Activated CD4-positive, CD25-positive, alpha-beta regulatory T cell (primary cell): Measurements from ENCODE around the gene MLEC.

Source experiments
- DNase-seq, 4 experiments: peaks; one replicate each; lab custom pipeline; 2025; lab: John Stamatoyannopoulos, UW

MLEC gene

GRCh38 chr12:120693848-120694247 is 6.9 kb downstream of the MLEC start:
- no peak for DNase-seq

GRCh38 chr12:120696626-120697025 is 9.7 kb downstream of the MLEC start:
- no peak for DNase-seq

- DNase-seq, result no peak
Measured at GRCh38 chr12:120697344-120697743, 10.4 kb downstream of the MLEC start.

DNA sequence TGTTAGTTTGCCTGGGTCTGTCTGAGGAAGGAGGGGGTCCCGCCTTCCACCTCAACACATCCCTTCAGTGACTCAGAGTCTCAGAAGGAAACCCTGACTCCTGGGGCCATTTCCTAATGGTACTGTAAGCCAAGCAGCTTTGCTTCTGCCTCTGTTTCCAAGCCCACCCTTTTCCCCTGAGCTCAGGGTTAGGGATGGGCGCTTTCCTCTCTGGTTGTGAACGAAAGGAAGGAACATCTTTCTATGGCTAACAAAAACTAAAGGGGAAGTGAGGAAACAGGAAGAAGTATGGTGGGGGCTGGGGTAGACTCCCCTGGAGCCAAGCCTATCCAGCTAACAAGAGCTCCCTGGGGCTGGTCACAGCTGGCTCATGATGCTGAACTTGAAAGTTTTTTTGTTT is 11.7 kb downstream of the MLEC start:
- no peak for DNase-seq

GRCh38 chr12:120699553-120699952 is 12.6 kb downstream of the MLEC start:
- no peak for DNase-seq

- DNase-seq, result no peak
Measured at GRCh38 chr12:120700886-120701285, 13.9 kb downstream of the MLEC start.

DNA sequence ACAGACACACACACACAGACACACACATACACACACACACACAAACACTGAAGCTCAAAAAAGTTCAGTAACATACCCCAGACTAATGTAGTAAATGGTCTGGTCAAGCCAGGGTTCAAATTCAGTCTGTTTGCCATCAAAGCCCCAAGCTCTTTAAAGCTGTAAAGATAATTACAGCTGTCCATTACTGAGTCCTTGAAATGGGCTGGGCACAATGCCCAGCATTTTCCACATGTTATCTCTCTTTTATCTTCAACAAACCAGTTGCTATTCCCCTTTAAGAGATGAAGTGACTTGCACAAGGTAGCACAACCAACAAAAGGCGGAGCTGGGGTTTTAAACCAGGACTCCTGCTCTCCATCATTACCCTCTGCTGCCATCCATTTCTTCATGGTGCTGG is 15.7 kb downstream of the MLEC start:
- no peak for DNase-seq

GRCh38 chr12:120703311-120703942 is 16.5 kb downstream of the MLEC start:
- DNase-seq, result no peak

GRCh38 chr12:120705618-120706017 is 18.7 kb downstream of the MLEC start:
- DNase-seq, result no peak

- no peak for DNase-seq
Measured at GRCh38 chr12:120706029-120706428, 19.1 kb downstream of the MLEC start.

GRCh38 chr12:120708651-120709050 is 21.7 kb downstream of the MLEC start:
- no peak for DNase-seq

DNA sequence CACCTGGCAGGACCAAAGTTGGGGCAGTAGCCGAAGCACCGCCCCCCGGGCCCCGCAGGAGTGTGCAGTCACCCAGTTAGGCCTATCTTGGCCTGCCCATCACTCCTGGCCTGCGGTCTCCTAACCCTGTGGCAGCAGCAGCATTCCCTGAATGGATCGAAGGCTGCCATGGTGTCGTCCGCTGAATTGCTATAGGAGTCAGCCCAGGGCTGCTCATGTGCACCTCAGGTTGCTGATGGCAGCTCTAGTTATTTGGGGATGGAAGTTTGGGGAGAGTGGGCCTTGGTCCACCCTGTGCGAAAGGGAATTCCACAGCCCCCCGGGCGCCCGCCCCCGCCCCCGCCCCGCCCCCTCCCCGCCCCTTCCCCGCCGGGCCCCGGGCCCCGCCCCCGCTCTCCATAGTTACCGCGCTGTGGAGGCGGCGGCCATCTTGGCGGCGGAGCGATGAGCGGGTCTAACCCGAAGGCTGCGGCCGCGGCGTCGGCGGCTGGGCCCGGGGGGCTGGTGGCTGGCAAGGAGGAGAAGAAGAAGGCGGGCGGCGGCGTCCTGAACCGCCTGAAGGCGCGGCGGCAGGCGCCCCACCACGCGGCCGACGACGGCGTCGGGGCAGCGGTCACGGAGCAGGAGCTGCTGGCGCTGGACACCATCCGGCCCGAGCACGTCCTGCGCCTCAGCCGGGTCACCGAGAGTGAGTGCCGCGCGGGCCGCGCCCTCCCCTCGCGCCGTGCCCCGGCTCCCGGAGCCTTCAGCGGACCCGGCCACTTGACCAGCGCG is 23.3 kb downstream of the MLEC start, which contains the start of gene UNC119B:
TSS of gene UNC119B (plus strand) at position 428 of the 774 bp plus-strand sequence. CDS start at position 445, 17 bp downstream.
- DNase-seq, result peak; percentile 56 to 68 (median 62)

GRCh38 chr12:120710805-120711296 is 23.9 kb downstream of the MLEC start:
- no peak for DNase-seq

DNA sequence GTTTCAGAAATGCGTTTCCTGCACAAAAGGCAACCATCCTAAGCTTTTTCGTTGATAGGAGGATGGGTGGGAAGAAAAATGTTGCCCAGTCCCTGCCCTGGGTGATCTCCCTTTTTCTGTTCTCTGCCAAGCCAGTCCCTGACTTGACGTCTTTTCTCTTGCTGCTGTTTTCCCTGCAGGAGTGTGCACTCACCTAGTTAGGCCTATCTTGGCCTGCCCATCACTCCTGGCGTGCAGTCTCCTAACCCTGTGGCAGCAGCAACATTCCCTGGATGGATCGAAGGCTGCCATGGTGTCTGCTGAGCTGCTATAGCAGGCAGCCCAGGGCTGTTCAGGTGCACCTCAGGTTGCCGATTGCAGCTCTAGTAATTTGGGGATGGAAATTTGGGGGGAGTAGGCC is 24.5 kb downstream of the MLEC start:
- no peak for DNase-seq

GRCh38 chr12:120712610-120713009 is 25.7 kb downstream of the MLEC start:
- no peak for DNase-seq

DNA sequence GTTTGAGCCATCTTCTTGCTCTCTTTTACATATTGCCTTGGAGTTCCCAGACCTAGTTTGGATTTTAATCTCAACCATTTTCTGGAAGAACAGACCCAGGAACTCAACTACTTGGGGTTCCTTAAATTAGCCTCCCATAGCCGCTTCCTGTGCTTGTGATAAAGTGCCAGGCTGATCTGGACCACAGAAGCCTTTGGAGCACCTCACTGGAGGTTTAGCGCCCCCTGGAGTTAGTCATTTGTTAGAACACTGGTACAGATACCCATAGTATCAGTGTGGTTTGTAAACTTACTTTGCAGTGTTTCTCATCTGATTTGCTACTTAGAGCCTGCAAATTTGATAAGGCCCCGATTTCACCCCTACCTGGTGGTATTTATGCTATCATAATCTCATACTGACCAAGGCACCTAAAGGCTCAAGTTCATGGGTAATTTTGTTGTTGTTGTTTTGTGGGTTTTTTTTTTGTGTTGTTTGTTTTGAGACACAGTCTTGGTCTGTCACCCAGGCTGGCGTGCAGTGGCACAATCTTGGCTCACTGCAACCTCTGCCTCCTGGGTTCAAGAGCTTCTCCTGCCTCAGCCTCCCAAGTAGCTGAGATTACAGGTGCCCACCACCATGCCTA is 27.0 kb downstream of the MLEC start:
- peak; percentile 29 to 64 (median 42) for DNase-seq

DNA sequence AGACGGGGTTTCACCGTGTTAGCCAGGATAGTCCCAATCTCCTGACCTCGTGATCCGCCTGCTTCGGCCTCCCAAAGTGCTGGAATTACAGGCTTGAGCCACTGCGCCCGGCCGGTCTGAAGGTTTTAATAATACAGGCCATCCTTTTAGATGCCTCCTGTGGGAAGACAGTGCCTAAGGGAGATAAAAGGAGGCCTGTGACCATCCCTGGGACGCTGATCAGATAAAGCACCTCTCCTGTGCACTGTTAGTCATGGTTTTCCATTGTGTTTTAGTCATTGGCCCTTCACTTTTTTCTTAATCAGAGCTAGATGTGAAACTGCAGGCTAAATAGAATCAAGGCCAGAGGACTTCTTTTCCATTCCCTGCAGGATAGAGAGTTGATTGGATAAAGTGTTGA is 31.1 kb downstream of the MLEC start:
- no peak for DNase-seq

DNA sequence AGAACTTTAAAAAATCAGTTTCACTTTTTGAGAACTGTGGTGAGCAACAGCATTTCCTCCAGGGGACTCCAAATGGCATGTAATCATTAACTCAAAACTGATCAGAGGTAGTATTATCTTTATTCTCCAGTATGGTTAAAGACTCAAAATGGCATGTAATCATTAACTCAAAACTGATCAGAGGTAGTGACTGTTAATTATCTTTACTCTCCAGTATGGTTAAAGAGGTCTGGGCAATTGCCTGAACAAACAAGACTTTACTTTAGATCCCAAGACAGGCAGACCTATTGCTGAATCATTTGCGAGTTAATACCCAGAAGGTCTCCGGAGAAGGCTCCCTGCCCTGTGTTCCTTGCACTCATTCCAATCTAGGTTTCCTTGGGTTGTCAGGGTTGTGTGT is 32.1 kb downstream of the MLEC start:
- no peak for DNase-seq

DNA sequence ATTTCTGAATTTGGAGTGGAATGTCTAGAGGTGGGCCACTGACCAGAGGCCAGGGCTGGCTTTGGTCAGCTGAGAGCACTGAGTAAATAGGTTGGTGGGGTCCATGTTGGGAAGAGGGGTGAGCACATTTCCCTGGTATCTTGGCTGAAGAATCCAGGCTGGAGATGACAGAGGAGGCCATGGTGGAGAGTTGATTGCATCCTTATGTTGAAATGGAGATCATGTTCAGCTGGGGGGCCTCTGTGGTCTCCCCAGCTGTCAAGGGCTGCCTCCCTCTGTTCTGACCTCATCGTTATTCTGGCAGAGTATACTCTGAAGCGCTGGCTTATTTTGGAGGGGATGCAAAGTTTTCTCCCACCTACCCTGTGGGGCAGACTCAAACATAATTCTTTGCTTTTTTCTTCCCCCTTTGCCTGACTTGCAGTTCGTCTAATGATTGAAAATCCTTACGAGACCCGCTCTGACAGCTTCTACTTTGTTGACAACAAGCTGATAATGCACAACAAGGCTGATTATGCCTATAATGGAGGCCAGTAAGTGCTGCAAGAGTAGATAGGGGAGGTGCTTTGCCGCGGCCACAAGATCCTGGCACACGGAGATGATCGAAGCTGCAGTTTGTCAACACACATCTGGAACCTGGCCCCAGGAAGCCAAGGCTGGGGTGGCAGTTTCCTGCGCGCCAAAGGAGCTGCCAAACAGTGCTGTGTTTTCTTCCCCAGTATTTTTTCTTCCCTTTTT is 32.7 kb downstream of the MLEC start:
- DNase-seq, result no peak

- DNase-seq, result no peak
Measured at GRCh38 chr12:120720234-120720986, 33.5 kb downstream of the MLEC start.

DNA sequence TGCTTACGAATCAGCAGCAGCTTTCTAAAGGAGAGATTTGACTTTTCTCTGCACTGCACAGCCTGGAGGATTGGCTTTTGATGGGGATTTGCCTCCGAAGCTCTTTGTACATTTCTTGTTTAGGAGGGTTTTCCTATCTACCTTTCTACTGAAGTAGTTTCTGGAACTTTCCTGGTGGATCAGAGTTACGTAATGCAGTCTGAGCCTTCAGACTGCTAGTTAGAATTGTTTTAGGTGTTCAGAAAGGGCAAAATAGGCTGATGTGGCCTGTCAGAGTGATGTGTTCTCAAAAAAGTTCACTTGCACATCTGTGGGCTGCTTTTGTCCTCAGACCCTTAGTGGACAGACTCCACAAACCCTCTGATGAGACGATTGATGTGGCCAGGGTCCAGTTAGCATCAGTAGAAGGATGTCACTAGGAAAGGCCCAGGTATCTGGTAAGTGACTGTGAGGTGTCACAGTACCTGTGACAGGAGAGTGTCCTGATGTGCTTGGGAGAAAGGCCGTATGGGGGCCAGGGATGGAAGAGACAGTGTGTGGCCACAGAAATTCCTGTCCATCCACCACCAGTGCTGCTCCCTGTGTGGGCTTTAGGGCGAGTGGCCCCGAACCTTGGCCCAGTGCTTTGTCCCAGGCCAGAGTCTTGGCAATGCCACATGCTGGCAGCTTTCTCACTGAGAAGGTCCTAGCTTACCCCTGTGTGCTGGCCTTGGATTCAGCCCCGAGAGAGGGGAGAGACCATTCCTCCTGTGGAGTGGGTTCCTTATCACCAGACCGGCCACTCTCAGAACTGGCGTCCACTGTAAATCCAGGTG is 34.2 kb downstream of the MLEC start:
- DNase-seq, result no peak
